IPS-20b (cell line): ENCODE measurements around the gene ADAMTS18.
"Not testable (repeated sequence)": the region's sequence is repeated elsewhere in the genome, so short reads cannot be mapped to it uniquely, and the experiment has no call there.

Experiments used
- H3K27ac ChIP-seq: one replicate; pipeline ENCODE4 v1.5.1; 2013; ENCODE audit warnings: low read length
- H3K27me3 ChIP-seq: 2 replicates; pipeline ENCODE4 v1.6.1; 2013; ENCODE audit warnings: mild to moderate bottlenecking, low read length, inconsistent platforms; ENCODE audit not compliant: insufficient read depth
- H3K36me3 ChIP-seq: 2 replicates; pipeline ENCODE4 v1.6.1; 2013; ENCODE audit warnings: low read depth, mild to moderate bottlenecking, inconsistent platforms, low read length, moderate library complexity; ENCODE audit not compliant: insufficient read depth
- H3K4me1 ChIP-seq: 2 replicates; pipeline ENCODE4 v1.6.1; 2013; ENCODE audit warnings: mild to moderate bottlenecking, control low read depth, inconsistent platforms, low read length, moderate library complexity; ENCODE audit not compliant: insufficient read depth
- H3K4me3 ChIP-seq: 2 replicates; pipeline ENCODE4 v1.5.1; 2013; ENCODE audit warnings: mild to moderate bottlenecking, low read length, inconsistent platforms
- H3K9ac ChIP-seq: 2 replicates; pipeline ENCODE4 v1.6.1; 2013; ENCODE audit warnings: low read depth, mild to moderate bottlenecking, inconsistent platforms, low read length, moderate library complexity
- H3K9me3 ChIP-seq: 2 replicates; pipeline ENCODE4 v1.6.1; 2013; ENCODE audit warnings: mild to moderate bottlenecking, low read depth, low read length, inconsistent platforms; ENCODE audit not compliant: insufficient read depth

ADAMTS18 gene

GRCh38 chr16:77299395-77299794, 135.4 kb downstream of the ADAMTS18 start:
- Histone ChIP-seq H3K27ac (no peak overlapping the region), H3K36me3 (no peaks in the 10 kb centered on the region), H3K4me1 (no peaks in the 10 kb centered on the region), H3K4me3 (no peak overlapping the region), H3K9me3 (no peaks in the 10 kb centered on the region), H3K27me3 (no peaks in the 10 kb centered on the region), H3K9ac (no peak overlapping the region)

DNA sequence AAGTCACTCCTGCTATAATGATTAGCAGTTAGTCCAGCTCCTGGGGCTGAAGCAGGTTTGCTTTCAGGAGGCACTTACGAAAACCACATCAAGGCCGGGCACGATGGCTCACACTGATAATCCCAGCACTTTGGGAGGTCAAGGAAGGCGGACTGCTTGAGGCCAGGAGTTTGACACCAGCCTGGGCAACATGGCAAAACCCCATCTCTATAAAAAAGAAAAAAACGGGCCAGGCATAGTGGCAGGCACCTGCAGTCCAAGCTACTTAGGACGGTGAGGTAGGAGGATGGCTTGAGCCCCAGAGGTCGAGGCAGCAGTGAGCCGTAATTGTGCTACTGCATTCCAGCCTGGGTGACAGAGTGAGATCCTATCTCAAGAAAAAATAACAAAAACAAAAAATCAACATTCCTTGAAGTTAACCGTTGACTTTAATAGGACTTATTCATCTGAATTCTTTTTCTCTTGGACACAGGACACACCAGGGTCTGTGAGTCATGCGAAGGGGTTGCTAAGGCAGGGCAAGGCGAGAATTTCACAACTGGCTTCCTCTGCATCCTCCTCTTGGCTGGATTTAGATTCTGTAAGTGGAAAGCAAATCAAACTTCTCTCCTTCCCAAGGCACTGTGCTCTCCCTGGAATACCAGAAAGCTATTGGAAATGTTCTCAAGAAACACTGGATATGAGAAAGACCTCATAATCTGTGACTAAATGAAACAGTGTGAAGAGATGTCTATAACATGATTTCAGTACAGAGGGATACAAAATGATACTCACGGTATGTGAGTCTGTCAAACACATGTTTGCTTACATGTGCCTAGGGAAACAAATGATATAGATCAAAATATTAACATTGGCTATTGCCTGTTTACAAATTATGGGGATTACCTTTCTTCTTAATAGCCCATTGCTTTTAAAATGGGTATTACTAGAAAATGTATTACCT, 136.1 kb downstream of the ADAMTS18 start:
- no peaks in the 10 kb centered on the region for H3K27me3 ChIP-seq
- no peak overlapping the region for H3K4me3 ChIP-seq
- H3K9me3 ChIP-seq = no peaks in the 10 kb centered on the region
- H3K9ac ChIP-seq = no peak overlapping the region
- H3K36me3 ChIP-seq = no peaks in the 10 kb centered on the region
- no peak overlapping the region for H3K27ac ChIP-seq
- no peaks in the 10 kb centered on the region for H3K4me1 ChIP-seq

DNA sequence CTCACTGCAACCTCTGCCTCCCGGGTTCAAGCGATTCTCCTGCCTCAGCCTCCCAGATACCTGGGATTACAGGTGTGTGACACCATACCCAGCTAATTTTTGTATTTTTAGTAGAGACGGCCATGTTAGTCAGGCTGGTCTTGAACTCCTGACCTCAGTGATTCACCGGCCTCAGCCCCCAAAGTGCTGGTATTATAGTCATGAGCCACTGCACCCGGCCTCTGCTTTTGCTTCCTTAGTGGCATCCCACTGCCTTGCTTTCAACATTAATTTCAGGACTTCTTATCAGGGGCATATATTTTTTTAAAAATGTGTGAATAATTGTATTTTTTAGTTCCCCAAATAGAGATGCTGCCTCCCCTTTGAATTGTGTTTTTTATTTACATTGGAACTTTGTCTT, 136.8 kb downstream of the ADAMTS18 start:
- Histone ChIP-seq H3K9me3 (no peaks in the 10 kb centered on the region), H3K9ac (no peak overlapping the region), H3K36me3 (no peaks in the 10 kb centered on the region), H3K27me3 (no peaks in the 10 kb centered on the region), H3K4me3 (no peak overlapping the region), H3K4me1 (no peaks in the 10 kb centered on the region), H3K27ac (no peak overlapping the region)

DNA sequence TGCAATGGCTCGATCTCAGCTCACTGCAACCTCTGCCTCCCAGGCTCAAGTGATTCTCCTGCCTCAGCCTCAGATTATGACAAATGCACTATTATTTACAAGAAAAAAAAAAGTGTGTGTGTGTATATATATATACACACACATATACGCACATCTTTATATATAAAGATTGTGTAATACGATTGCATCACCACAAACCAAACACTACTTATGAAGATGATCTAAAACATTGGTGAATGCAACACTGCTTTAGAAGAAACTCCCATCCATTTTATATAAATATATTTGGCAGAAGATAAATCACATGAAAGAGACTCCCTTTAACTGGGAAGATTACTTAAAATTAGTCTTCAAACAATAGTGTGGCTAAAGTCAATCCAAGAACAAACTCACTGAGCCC, 138.9 kb downstream of the ADAMTS18 start:
- Histone ChIP-seq H3K9me3 (no peaks in the 10 kb centered on the region), H3K4me1 (no peaks in the 10 kb centered on the region), H3K4me3 (no peak overlapping the region), H3K27ac (no peak overlapping the region), H3K27me3 (no peaks in the 10 kb centered on the region), H3K36me3 (no peaks in the 10 kb centered on the region), H3K9ac (no peak overlapping the region)

- Histone ChIP-seq H3K27me3 (no peaks in the 10 kb centered on the region), H3K9me3 (no peaks in the 10 kb centered on the region), H3K9ac (no peak overlapping the region), H3K27ac (no peak overlapping the region), H3K4me3 (no peak overlapping the region), H3K36me3 (no peaks in the 10 kb centered on the region), H3K4me1 (no peaks in the 10 kb centered on the region)
These were observed 144.3 kb downstream of the ADAMTS18 start for GRCh38 chr16:77290451-77291115.

- H3K9ac ChIP-seq = no peak overlapping the region
- H3K27me3 ChIP-seq = no peaks in the 10 kb centered on the region
- no peak overlapping the region for H3K27ac ChIP-seq
- H3K9me3 ChIP-seq = no peaks in the 10 kb centered on the region
- H3K4me1 ChIP-seq = no peaks in the 10 kb centered on the region
- H3K4me3 ChIP-seq = no peak overlapping the region
- H3K36me3 ChIP-seq = no peaks in the 10 kb centered on the region
These were observed 145.5 kb downstream of the ADAMTS18 start for GRCh38 chr16:77289331-77289809.

DNA sequence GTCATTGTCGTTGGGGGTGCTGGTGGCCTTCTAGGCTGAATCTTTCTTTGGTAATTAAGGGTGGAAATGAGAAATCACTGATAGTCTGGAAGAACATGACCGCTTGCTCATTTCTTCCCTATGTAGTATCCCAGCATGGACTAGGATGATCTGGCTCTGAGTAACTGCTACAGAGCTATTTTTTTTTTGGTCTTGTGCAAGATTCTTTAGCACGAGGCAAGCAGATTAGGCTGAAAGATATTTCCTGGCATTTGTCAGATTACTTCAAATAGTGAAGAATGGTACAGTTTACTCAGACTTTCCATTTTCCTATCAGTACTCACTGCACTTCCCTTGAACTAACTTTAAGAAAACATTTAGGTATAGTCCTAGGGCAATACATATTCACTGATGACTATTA, 146.6 kb downstream of the ADAMTS18 start:
- H3K4me1 ChIP-seq = no peaks in the 10 kb centered on the region
- H3K9me3 ChIP-seq = no peaks in the 10 kb centered on the region
- H3K36me3 ChIP-seq = no peaks in the 10 kb centered on the region
- no peak overlapping the region for H3K4me3 ChIP-seq
- no peaks in the 10 kb centered on the region for H3K27me3 ChIP-seq
- H3K27ac ChIP-seq = no peak overlapping the region
- H3K9ac ChIP-seq = no peak overlapping the region

GRCh38 chr16:77285676-77286075, 149.2 kb downstream of the ADAMTS18 start:
- no peak overlapping the region for H3K9ac ChIP-seq
- H3K4me1 ChIP-seq = no peaks in the 10 kb centered on the region
- no peak overlapping the region for H3K27ac ChIP-seq
- no peaks in the 10 kb centered on the region for H3K36me3 ChIP-seq
- no peaks in the 10 kb centered on the region for H3K27me3 ChIP-seq
- H3K4me3 ChIP-seq = no peak overlapping the region
- no peaks in the 10 kb centered on the region for H3K9me3 ChIP-seq

GRCh38 chr16:77282345-77282744, 152.5 kb downstream of the ADAMTS18 start:
- no peak overlapping the region for H3K9ac ChIP-seq
- H3K9me3 ChIP-seq = no peaks in the 10 kb centered on the region
- no peak overlapping the region for H3K27ac ChIP-seq
- H3K36me3 ChIP-seq = no peaks in the 10 kb centered on the region
- H3K4me3 ChIP-seq = no peak overlapping the region
- H3K27me3 ChIP-seq = no peaks in the 10 kb centered on the region
- H3K4me1 ChIP-seq = no peaks in the 10 kb centered on the region

- not testable (repeated sequence) for H3K9ac ChIP-seq, H3K27me3 ChIP-seq, H3K27ac ChIP-seq, H3K4me1 ChIP-seq, H3K4me3 ChIP-seq, H3K9me3 ChIP-seq, H3K36me3 ChIP-seq
These were observed 155.5 kb downstream of the ADAMTS18 start for GRCh38 chr16:77279316-77279715.

- Histone ChIP-seq H3K4me1 (peaks cover 2% of the 10 kb centered on the region; the same call in 1 of the 2 replicates), H3K9me3 (no peaks in the 10 kb centered on the region), H3K27ac (no peak overlapping the region), H3K27me3 (no peaks in the 10 kb centered on the region), H3K36me3 (no peaks in the 10 kb centered on the region), H3K4me3 (no peak overlapping the region), H3K9ac (no peak overlapping the region)
These were observed 157.3 kb downstream of the ADAMTS18 start for GRCh38 chr16:77277571-77277970.

DNA sequence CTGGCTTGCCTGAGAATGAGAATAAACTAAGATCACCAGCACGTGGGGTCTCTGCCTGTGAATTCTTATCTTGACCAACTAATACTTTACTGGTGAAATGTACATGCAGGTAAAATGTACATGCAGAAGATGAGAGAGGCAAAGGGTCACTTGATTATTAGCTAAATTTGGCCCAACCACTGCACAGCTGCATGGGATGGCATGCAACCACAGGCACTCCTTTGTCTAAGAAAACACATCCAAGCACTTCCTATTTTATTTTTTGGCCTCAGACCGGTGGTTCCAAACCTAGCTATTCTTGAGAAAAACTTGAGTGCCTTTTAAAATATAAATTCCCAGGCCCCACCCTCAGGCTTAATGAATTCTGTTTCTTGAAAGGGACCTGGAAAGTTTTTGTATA, 157.7 kb downstream of the ADAMTS18 start:
- Histone ChIP-seq H3K36me3 (no peaks in the 10 kb centered on the region), H3K9ac (no peak overlapping the region), H3K4me1 (peaks cover 2% of the 10 kb centered on the region; the same call in 1 of the 2 replicates), H3K9me3 (no peaks in the 10 kb centered on the region), H3K27ac (no peak overlapping the region), H3K4me3 (no peak overlapping the region), H3K27me3 (no peaks in the 10 kb centered on the region)
